ENCODE data around the gene ID1. TPM values are rescaled to one million over a fixed set of nuclear protein-coding genes. Genes with fewer than 3 reads are reported as not detected.

ID1 gene
- total and polyA plus RNA-seq, 9 donors, result 26.0 to 353 (median 64.2) TPM

DNA sequence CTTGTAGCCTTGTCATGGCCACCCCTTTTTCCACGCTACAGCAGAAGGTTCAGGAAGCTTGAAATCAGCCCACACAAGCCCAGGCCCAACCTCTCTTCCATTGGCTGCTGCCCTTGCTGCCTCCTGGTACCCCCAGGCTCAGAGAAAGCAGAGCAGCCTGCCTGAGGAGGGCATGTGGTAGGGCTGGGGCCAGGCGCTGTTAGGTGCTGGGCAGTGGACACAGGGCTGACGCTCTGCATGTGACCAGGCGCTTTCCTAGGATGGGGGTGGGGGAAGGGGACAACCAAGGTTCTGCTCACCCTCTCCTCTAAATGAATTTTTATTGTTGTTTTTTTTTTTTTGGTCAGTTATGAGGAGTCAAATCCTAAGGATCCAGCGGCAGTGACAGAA is 36.3 kb upstream of the ID1 start:
- no peak for TF ChIP-seq POLR2A (IDR thresholded peaks at IDR 0.05)
- TF ChIP-seq EP300 (IDR thresholded peaks at IDR 0.05), result no peak
- TF ChIP-seq, protein P1, sequence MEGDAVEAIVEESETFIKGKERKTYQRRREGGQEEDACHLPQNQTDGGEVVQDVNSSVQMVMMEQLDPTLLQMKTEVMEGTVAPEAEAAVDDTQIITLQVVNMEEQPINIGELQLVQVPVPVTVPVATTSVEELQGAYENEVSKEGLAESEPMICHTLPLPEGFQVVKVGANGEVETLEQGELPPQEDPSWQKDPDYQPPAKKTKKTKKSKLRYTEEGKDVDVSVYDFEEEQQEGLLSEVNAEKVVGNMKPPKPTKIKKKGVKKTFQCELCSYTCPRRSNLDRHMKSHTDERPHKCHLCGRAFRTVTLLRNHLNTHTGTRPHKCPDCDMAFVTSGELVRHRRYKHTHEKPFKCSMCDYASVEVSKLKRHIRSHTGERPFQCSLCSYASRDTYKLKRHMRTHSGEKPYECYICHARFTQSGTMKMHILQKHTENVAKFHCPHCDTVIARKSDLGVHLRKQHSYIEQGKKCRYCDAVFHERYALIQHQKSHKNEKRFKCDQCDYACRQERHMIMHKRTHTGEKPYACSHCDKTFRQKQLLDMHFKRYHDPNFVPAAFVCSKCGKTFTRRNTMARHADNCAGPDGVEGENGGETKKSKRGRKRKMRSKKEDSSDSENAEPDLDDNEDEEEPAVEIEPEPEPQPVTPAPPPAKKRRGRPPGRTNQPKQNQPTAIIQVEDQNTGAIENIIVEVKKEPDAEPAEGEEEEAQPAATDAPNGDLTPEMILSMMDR (IDR thresholded peaks at IDR 0.05), result no peak
- H3K4me3 ChIP-seq, result no peak overlapping the region
- H3K9me3 ChIP-seq, result no peaks in the 10 kb centered on the region
- H3K4me1 ChIP-seq (ENCODE audit: insufficient read depth), result peaks cover 3% of the 10 kb centered on the region
- WGBS, 3 donors, result 71 to 77% (median 73%) methylated on average over 5 of the region's 5 CpGs
- DNase-seq, result no peak
- H3K27me3 ChIP-seq, result no peaks in the 10 kb centered on the region
- no peaks in the 10 kb centered on the region for H3K36me3 ChIP-seq
- intact Hi-C loops (cut with DNase I), result loop anchor here in 1 of 4 donors (2.0 to 10.0 kb wide), 2 partner anchors 44 to 146 kb away; no protein-coding TSS in a partner anchor
- H3K27ac ChIP-seq, result peak overlapping the region in 1 of 2 donors; percentile 53

GRCh38 chr20:31569163-31570020 is 35.7 kb upstream of the ID1 start:
- peaks cover 3% of the 10 kb centered on the region for H3K4me1 ChIP-seq (ENCODE audit: insufficient read depth)

DNA sequence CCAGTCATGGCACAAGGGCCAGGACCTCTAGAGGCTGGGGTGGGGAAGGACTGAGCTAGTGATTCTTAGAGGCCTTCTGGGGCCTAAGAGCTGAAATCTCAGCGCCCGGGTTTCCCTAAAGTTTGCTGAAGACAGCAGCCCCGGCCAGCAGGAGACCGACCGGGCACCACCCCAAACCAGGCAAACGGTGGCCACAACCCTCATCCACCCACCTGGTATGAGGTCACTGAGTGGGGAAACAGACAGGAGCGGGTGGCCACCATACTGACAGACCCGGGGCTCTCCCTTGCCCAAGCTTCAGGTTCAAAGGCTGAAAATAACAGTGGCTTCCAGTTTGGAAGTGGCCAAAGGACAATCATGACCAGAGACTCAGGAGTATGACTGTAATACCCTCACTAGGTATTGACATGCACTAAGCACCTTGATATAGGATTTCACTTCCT is 35.0 kb upstream of the ID1 start:
- Histone ChIP-seq H3K4me1 (ENCODE audit: insufficient read depth) (peaks cover 3% of the 10 kb centered on the region), H3K36me3 (no peaks in the 10 kb centered on the region)
- intact Hi-C loops (cut with DNase I), result loop anchor here in 1 of 4 donors (5.0 kb wide), 1 partner anchor 37 kb away; the partner anchor contains the start of gene ID1

More at GRCh38 chr20:31569163-31570020, 35.7 kb upstream of the ID1 start:
- TF ChIP-seq POLR2A (IDR thresholded peaks at IDR 0.05) (no peak), EP300 (IDR thresholded peaks at IDR 0.05) (no peak)
- TF ChIP-seq, protein P1 (IDR thresholded peaks at IDR 0.05), result peak; percentile 46 to 73 (median 63)
- 24 to 30% (median 26%) methylated on average over 10 of the region's 10 CpGs for WGBS, 3 donors
- no peaks in the 10 kb centered on the region for H3K9me3 ChIP-seq
- DNase-seq, result peak; percentile 52 to 78 (median 69)
- no peaks in the 10 kb centered on the region for H3K36me3 ChIP-seq
- H3K27ac ChIP-seq, result peak overlapping the region; percentile 53 to 65
- no peak overlapping the region for H3K4me3 ChIP-seq
- H3K27me3 ChIP-seq, result no peaks in the 10 kb centered on the region
- intact Hi-C loops (cut with DNase I), result loop anchor here in 2 of 4 donors (2.0 to 10.0 kb wide), 3 partner anchors 38 to 145 kb away; partner anchors contain the start of gene ID1 (in 1 of the 2)

More for the DNA sequence above, 35.0 kb upstream of the ID1 start:
- no peak for DNase-seq
- Histone ChIP-seq H3K9me3 (no peaks in the 10 kb centered on the region), H3K4me3 (no peak overlapping the region), H3K27ac (peak overlapping the region; percentile 53 to 65), H3K27me3 (no peaks in the 10 kb centered on the region)
- 70 to 82% (median 75%) methylated on average over 8 of the region's 8 CpGs for WGBS, 3 donors
- TF ChIP-seq EP300 (IDR thresholded peaks at IDR 0.05) (no peak), POLR2A (IDR thresholded peaks at IDR 0.05) (no peak)
- TF ChIP-seq, protein P1 (IDR thresholded peaks at IDR 0.05), result no peak
